Measurements from ENCODE around the gene GRK5.

- TF ChIP-seq CTCF (IDR thresholded peaks at IDR 0.05; ENCODE audit: low read depth, low read length, poor library complexity, severe bottlenecking): no peak
- TF ChIP-seq EZH2phosphoT487 (IDR thresholded peaks at IDR 0.05; ENCODE audit: borderline replicate concordance, low read length): no peak
Observed at GRCh38 chr10:119270762-119271366, 63.5 kb downstream of the GRK5 start.
